Thyroid gland (tissue), 4 donors: ENCODE measurements around the gene SMO.
"Not testable (repeated sequence)": the region's sequence is repeated elsewhere in the genome, so short reads cannot be mapped to it uniquely, and the experiment has no call there.

Experiments
- CTCF ChIP-seq, 6 experiments: fragments of 200-600 bp in 3 of 6; fragments of 450-650 bp in 3 of 6; sonication (generic) in 3 of 6; IDR thresholded peaks; one replicate each; pipeline ENCODE4 v1.5.1; 2016 to 2019; ENCODE audit warnings: antibody characterized with exemption in 6 of 6, mild to moderate bottlenecking in 2 of 6, inconsistent platforms in 1 of 6, moderate library complexity in 1 of 6
- POLR2A ChIP-seq, 2 donors: fragments of 450-650 bp; IDR thresholded peaks; one replicate each; pipeline ENCODE4 v1.6.1; 2017; ENCODE audit warnings: antibody characterized with exemption in 2 of 2, mild to moderate bottlenecking in 2 of 2, moderate library complexity in 1 of 2

- TF ChIP-seq CTCF, POLR2A (IDR thresholded peaks at IDR 0.05): not testable (repeated sequence)
Observed at GRCh38 chr7:129215691-129216090, 27.3 kb downstream of the SMO start.
